H1 (cell line): Measurements from ENCODE around the gene MTTP. TPM values are rescaled to one million over a fixed set of nuclear protein-coding genes. Genes with fewer than 3 reads are reported as not detected.

Source experiments
- GABPA ChIP-seq: IDR thresholded peaks from 2 replicates; pipeline ENCODE4 v1.6.1; 2011; ENCODE audit warnings: mild to moderate bottlenecking, low read length, moderate library complexity, borderline replicate concordance; ENCODE audit not compliant: insufficient read depth
- NRF1 ChIP-seq: IDR thresholded peaks from 2 replicates; pipeline ENCODE4 v1.6.1; 2011; ENCODE audit warnings: mild to moderate bottlenecking, low read depth, low read length, improper control_type of control experiment
- RNF2 ChIP-seq: fragments of 200-900, 300-1000 bp; sonication (generic); IDR thresholded peaks from 2 replicates; pipeline ENCODE4 v1.7.1; 2016; ENCODE audit warnings: borderline replicate concordance, low read depth, mild to moderate bottlenecking, antibody characterized with exemption, low read length; ENCODE audit not compliant: poor library complexity, severe bottlenecking; ENCODE audit errors: missing control alignments
- RXRA ChIP-seq: IDR thresholded peaks from 2 replicates; pipeline ENCODE4 v1.6.1; 2011; ENCODE audit warnings: low read depth, mild to moderate bottlenecking, low read length, moderate library complexity; ENCODE audit not compliant: insufficient read depth
- SP4 ChIP-seq: IDR thresholded peaks from 2 replicates; pipeline ENCODE4 v1.6.1; 2012; ENCODE audit warnings: low read length, inconsistent platforms
- polyA plus RNA-seq, 7 experiments: library from polyadenylated mRNA; depleted of rRNA in 3 of 7; stranded (reverse) in 5 of 7; unstranded in 2 of 7; fragments of >200 nt in 5 of 7; fragments of 200-250 nt in 2 of 7; gene quantifications; 1 replicate in 5 of 7; 2 replicates in 1 of 7; 4 replicates in 1 of 7; pipeline versions ENCODE4 v1.2.1 to v1.2.3, GENCODE V29; 2011 to 2013; ENCODE audit warnings: missing spikeins in 2 of 7, mixed read lengths in 2 of 7
- total RNA-seq: library from RNA; stranded (reverse); fragmentation: NEBNext Ultra II Directional; extraction: Animal tissue kit (Norgen Biotek cat#: 25700); gene quantifications from 2 replicates; pipeline ENCODE4 v1.2.1, GENCODE V29; 2021
- TF ChIP-seq, protein P1 (sequence below): fragments of 300-600 bp; sonication (generic); IDR thresholded peaks from 2 replicates; pipeline ENCODE4 v1.7.1; 2012; ENCODE audit warnings: low read length, moderate library complexity, mild to moderate bottlenecking, inconsistent platforms; ENCODE audit not compliant: insufficient replicate concordance
- TF ChIP-seq, protein P2 (sequence below), 3 experiments: IDR thresholded peaks; 1 replicate in 2 of 3; 2 replicates in 1 of 3; pipeline versions ENCODE4 v1.5.1 to v1.6.1; 2011; ENCODE audit warnings: low read length in 3 of 3, mild to moderate bottlenecking in 3 of 3, inconsistent platforms in 2 of 3, low read depth in 1 of 3, moderate library complexity in 1 of 3; ENCODE audit not compliant: insufficient read depth in 1 of 3; ENCODE audit errors: control extremely low read depth in 1 of 3

The MTTP gene
- total and polyA plus RNA-seq, 2 of the 8 experiments (the other 6 are each of a cell fraction or from before 2014, with no cell fraction given) = 0.12 to 0.26 TPM

- TF ChIP-seq, protein P1, sequence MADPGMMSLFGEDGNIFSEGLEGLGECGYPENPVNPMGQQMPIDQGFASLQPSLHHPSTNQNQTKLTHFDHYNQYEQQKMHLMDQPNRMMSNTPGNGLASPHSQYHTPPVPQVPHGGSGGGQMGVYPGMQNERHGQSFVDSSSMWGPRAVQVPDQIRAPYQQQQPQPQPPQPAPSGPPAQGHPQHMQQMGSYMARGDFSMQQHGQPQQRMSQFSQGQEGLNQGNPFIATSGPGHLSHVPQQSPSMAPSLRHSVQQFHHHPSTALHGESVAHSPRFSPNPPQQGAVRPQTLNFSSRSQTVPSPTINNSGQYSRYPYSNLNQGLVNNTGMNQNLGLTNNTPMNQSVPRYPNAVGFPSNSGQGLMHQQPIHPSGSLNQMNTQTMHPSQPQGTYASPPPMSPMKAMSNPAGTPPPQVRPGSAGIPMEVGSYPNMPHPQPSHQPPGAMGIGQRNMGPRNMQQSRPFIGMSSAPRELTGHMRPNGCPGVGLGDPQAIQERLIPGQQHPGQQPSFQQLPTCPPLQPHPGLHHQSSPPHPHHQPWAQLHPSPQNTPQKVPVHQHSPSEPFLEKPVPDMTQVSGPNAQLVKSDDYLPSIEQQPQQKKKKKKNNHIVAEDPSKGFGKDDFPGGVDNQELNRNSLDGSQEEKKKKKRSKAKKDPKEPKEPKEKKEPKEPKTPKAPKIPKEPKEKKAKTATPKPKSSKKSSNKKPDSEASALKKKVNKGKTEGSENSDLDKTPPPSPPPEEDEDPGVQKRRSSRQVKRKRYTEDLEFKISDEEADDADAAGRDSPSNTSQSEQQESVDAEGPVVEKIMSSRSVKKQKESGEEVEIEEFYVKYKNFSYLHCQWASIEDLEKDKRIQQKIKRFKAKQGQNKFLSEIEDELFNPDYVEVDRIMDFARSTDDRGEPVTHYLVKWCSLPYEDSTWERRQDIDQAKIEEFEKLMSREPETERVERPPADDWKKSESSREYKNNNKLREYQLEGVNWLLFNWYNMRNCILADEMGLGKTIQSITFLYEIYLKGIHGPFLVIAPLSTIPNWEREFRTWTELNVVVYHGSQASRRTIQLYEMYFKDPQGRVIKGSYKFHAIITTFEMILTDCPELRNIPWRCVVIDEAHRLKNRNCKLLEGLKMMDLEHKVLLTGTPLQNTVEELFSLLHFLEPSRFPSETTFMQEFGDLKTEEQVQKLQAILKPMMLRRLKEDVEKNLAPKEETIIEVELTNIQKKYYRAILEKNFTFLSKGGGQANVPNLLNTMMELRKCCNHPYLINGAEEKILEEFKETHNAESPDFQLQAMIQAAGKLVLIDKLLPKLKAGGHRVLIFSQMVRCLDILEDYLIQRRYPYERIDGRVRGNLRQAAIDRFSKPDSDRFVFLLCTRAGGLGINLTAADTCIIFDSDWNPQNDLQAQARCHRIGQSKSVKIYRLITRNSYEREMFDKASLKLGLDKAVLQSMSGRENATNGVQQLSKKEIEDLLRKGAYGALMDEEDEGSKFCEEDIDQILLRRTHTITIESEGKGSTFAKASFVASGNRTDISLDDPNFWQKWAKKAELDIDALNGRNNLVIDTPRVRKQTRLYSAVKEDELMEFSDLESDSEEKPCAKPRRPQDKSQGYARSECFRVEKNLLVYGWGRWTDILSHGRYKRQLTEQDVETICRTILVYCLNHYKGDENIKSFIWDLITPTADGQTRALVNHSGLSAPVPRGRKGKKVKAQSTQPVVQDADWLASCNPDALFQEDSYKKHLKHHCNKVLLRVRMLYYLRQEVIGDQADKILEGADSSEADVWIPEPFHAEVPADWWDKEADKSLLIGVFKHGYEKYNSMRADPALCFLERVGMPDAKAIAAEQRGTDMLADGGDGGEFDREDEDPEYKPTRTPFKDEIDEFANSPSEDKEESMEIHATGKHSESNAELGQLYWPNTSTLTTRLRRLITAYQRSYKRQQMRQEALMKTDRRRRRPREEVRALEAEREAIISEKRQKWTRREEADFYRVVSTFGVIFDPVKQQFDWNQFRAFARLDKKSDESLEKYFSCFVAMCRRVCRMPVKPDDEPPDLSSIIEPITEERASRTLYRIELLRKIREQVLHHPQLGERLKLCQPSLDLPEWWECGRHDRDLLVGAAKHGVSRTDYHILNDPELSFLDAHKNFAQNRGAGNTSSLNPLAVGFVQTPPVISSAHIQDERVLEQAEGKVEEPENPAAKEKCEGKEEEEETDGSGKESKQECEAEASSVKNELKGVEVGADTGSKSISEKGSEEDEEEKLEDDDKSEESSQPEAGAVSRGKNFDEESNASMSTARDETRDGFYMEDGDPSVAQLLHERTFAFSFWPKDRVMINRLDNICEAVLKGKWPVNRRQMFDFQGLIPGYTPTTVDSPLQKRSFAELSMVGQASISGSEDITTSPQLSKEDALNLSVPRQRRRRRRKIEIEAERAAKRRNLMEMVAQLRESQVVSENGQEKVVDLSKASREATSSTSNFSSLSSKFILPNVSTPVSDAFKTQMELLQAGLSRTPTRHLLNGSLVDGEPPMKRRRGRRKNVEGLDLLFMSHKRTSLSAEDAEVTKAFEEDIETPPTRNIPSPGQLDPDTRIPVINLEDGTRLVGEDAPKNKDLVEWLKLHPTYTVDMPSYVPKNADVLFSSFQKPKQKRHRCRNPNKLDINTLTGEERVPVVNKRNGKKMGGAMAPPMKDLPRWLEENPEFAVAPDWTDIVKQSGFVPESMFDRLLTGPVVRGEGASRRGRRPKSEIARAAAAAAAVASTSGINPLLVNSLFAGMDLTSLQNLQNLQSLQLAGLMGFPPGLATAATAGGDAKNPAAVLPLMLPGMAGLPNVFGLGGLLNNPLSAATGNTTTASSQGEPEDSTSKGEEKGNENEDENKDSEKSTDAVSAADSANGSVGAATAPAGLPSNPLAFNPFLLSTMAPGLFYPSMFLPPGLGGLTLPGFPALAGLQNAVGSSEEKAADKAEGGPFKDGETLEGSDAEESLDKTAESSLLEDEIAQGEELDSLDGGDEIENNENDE = no peak
- TF ChIP-seq RNF2 = no peak
- TF ChIP-seq, protein P2, sequence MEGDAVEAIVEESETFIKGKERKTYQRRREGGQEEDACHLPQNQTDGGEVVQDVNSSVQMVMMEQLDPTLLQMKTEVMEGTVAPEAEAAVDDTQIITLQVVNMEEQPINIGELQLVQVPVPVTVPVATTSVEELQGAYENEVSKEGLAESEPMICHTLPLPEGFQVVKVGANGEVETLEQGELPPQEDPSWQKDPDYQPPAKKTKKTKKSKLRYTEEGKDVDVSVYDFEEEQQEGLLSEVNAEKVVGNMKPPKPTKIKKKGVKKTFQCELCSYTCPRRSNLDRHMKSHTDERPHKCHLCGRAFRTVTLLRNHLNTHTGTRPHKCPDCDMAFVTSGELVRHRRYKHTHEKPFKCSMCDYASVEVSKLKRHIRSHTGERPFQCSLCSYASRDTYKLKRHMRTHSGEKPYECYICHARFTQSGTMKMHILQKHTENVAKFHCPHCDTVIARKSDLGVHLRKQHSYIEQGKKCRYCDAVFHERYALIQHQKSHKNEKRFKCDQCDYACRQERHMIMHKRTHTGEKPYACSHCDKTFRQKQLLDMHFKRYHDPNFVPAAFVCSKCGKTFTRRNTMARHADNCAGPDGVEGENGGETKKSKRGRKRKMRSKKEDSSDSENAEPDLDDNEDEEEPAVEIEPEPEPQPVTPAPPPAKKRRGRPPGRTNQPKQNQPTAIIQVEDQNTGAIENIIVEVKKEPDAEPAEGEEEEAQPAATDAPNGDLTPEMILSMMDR (IDR thresholded peaks at IDR 0.05; ENCODE audit: control extremely low read depth in 1 of 3, insufficient read depth in 1 of 3, low read depth in 1 of 3, low read length in 3 of 3) = no peak
- TF ChIP-seq RXRA = no peak
- TF ChIP-seq NRF1 = no peak
- TF ChIP-seq GABPA = no peak
- no peak for TF ChIP-seq SP4
Observed at GRCh38 chr4:99564921-99565320, 9.7 kb upstream of the MTTP start (continued).
